GM23338 (cell line): ENCODE results near the gene SLC6A1.

Experiments
- CREB1 ChIP-seq: fragments of 250-450 bp; sonication (Bioruptor Pico); IDR thresholded peaks from 2 replicates; pipeline ENCODE4 v1.5.0; 2020; ENCODE audit warnings: low read depth, mild to moderate bottlenecking, moderate library complexity
- EZH2 ChIP-seq: fragments of 200-600 bp; sonication (generic); IDR thresholded peaks from one replicate; pipeline ENCODE4 v1.8.0; 2017; ENCODE audit warnings: antibody characterized with exemption, mild to moderate bottlenecking, low read depth; ENCODE audit not compliant: unreplicated experiment
- EZH2phosphoT487 ChIP-seq: fragments of 200-600 bp; sonication (generic); IDR thresholded peaks from one replicate; pipeline ENCODE4 v1.8.1; 2018; ENCODE audit warnings: antibody characterized with exemption; ENCODE audit not compliant: unreplicated experiment
- JUNB ChIP-seq: IDR thresholded peaks from one replicate; pipeline ENCODE4 v1.6.1; 2016; ENCODE audit warnings: antibody characterized with exemption; ENCODE audit not compliant: unreplicated experiment
- POLR2AphosphoS5 ChIP-seq: IDR thresholded peaks from 2 replicates; pipeline ENCODE4 v1.6.1; 2016; ENCODE audit warnings: antibody characterized with exemption, low read depth
- STAT1 ChIP-seq: IDR thresholded peaks from one replicate; pipeline ENCODE4 v1.6.1; 2016; ENCODE audit warnings: antibody characterized with exemption; ENCODE audit not compliant: unreplicated experiment
- ZNF331 ChIP-seq: fragments of 250-450 bp; sonication (Bioruptor Pico); IDR thresholded peaks from 2 replicates; pipeline ENCODE4 v1.5.0; 2020; ENCODE audit warnings: low read depth, mild to moderate bottlenecking, moderate library complexity
- TF ChIP-seq, protein P1 (sequence below), 2 experiments: fragments of 200-600 bp in 1 of 2; sonication (generic) in 1 of 2; conservative IDR thresholded peaks; 2 replicates each; pipeline versions ENCODE4 v1.5.1 to v1.6.1; 2016 to 2017; ENCODE audit warnings: antibody characterized with exemption in 2 of 2, low read depth in 2 of 2, mild to moderate bottlenecking in 2 of 2, moderate library complexity in 1 of 2
- TF ChIP-seq, protein P2 (sequence below): IDR thresholded peaks from one replicate; pipeline ENCODE4 v1.6.1; 2018; ENCODE audit warnings: antibody characterized with exemption; ENCODE audit not compliant: unreplicated experiment
- TF ChIP-seq, protein P3 (sequence below): fragments of 250-450 bp; sonication (Bioruptor Pico); IDR thresholded peaks from 2 replicates; pipeline ENCODE4 v1.5.0; 2020; ENCODE audit warnings: mild to moderate bottlenecking, moderate library complexity

DNA sequence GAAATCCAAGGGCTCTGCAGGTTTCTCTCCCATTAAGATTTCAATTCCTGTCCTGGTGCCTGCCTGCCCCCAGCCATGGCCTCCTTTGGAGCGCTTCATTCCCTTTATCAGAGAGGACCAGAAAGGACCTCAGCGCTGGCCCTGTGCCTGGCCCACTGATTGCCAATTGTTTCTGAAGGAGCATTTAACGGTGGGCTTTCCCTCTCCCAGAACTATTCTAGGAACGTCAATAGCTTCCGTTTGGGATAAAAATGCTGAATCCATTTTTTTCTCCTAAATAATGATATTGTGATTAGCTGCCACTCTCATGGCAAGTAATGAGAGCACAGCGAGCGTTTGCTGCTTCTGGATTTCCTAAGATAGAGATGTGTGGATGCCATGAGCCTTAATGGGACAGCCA is 12.2 kb upstream of the SLC6A1 start:
- TF ChIP-seq, protein P1, sequence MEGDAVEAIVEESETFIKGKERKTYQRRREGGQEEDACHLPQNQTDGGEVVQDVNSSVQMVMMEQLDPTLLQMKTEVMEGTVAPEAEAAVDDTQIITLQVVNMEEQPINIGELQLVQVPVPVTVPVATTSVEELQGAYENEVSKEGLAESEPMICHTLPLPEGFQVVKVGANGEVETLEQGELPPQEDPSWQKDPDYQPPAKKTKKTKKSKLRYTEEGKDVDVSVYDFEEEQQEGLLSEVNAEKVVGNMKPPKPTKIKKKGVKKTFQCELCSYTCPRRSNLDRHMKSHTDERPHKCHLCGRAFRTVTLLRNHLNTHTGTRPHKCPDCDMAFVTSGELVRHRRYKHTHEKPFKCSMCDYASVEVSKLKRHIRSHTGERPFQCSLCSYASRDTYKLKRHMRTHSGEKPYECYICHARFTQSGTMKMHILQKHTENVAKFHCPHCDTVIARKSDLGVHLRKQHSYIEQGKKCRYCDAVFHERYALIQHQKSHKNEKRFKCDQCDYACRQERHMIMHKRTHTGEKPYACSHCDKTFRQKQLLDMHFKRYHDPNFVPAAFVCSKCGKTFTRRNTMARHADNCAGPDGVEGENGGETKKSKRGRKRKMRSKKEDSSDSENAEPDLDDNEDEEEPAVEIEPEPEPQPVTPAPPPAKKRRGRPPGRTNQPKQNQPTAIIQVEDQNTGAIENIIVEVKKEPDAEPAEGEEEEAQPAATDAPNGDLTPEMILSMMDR (conservative IDR thresholded peaks at IDR 0.05; ENCODE audit: low read depth in 2 of 2): no peak
- TF ChIP-seq EZH2: no peak
- TF ChIP-seq JUNB: no peak
- TF ChIP-seq POLR2AphosphoS5: no peak
- TF ChIP-seq, protein P2, sequence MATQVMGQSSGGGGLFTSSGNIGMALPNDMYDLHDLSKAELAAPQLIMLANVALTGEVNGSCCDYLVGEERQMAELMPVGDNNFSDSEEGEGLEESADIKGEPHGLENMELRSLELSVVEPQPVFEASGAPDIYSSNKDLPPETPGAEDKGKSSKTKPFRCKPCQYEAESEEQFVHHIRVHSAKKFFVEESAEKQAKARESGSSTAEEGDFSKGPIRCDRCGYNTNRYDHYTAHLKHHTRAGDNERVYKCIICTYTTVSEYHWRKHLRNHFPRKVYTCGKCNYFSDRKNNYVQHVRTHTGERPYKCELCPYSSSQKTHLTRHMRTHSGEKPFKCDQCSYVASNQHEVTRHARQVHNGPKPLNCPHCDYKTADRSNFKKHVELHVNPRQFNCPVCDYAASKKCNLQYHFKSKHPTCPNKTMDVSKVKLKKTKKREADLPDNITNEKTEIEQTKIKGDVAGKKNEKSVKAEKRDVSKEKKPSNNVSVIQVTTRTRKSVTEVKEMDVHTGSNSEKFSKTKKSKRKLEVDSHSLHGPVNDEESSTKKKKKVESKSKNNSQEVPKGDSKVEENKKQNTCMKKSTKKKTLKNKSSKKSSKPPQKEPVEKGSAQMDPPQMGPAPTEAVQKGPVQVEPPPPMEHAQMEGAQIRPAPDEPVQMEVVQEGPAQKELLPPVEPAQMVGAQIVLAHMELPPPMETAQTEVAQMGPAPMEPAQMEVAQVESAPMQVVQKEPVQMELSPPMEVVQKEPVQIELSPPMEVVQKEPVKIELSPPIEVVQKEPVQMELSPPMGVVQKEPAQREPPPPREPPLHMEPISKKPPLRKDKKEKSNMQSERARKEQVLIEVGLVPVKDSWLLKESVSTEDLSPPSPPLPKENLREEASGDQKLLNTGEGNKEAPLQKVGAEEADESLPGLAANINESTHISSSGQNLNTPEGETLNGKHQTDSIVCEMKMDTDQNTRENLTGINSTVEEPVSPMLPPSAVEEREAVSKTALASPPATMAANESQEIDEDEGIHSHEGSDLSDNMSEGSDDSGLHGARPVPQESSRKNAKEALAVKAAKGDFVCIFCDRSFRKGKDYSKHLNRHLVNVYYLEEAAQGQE: no peak
- no peak for TF ChIP-seq EZH2phosphoT487
- TF ChIP-seq, protein P3, sequence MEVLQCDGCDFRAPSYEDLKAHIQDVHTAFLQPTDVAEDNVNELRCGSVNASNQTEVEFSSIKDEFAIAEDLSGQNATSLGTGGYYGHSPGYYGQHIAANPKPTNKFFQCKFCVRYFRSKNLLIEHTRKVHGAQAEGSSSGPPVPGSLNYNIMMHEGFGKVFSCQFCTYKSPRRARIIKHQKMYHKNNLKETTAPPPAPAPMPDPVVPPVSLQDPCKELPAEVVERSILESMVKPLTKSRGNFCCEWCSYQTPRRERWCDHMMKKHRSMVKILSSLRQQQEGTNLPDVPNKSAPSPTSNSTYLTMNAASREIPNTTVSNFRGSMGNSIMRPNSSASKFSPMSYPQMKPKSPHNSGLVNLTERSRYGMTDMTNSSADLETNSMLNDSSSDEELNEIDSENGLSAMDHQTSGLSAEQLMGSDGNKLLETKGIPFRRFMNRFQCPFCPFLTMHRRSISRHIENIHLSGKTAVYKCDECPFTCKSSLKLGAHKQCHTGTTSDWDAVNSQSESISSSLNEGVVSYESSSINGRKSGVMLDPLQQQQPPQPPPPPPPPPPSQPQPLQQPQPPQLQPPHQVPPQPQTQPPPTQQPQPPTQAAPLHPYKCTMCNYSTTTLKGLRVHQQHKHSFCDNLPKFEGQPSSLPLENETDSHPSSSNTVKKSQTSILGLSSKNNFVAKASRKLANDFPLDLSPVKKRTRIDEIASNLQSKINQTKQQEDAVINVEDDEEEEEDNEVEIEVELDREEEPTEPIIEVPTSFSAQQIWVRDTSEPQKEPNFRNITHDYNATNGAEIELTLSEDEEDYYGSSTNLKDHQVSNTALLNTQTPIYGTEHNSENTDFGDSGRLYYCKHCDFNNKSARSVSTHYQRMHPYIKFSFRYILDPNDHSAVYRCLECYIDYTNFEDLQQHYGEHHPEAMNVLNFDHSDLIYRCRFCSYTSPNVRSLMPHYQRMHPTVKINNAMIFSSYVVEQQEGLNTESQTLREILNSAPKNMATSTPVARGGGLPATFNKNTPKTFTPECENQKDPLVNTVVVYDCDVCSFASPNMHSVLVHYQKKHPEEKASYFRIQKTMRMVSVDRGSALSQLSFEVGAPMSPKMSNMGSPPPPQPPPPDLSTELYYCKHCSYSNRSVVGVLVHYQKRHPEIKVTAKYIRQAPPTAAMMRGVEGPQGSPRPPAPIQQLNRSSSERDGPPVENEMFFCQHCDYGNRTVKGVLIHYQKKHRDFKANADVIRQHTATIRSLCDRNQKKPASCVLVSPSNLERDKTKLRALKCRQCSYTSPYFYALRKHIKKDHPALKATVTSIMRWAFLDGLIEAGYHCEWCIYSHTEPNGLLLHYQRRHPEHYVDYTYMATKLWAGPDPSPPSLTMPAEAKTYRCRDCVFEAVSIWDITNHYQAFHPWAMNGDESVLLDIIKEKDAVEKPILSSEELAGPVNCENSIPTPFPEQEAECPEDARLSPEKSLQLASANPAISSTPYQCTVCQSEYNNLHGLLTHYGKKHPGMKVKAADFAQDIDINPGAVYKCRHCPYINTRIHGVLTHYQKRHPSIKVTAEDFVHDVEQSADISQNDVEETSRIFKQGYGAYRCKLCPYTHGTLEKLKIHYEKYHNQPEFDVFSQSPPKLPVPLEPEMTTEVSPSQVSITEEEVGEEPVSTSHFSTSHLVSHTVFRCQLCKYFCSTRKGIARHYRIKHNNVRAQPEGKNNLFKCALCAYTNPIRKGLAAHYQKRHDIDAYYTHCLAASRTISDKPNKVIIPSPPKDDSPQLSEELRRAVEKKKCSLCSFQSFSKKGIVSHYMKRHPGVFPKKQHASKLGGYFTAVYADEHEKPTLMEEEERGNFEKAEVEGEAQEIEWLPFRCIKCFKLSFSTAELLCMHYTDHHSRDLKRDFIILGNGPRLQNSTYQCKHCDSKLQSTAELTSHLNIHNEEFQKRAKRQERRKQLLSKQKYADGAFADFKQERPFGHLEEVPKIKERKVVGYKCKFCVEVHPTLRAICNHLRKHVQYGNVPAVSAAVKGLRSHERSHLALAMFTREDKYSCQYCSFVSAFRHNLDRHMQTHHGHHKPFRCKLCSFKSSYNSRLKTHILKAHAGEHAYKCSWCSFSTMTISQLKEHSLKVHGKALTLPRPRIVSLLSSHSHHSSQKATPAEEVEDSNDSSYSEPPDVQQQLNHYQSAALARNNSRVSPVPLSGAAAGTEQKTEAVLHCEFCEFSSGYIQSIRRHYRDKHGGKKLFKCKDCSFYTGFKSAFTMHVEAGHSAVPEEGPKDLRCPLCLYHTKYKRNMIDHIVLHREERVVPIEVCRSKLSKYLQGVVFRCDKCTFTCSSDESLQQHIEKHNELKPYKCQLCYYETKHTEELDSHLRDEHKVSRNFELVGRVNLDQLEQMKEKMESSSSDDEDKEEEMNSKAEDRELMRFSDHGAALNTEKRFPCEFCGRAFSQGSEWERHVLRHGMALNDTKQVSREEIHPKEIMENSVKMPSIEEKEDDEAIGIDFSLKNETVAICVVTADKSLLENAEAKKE (CRISPR knock-in tag): no peak
- TF ChIP-seq CREB1 (CRISPR knock-in tag): no peak
- no peak for TF ChIP-seq ZNF331 (CRISPR knock-in tag)
- TF ChIP-seq STAT1: no peak
